Measurements from ENCODE around the gene TSR3. TPM values are rescaled to one million over a fixed set of nuclear protein-coding genes. Genes with fewer than 3 reads are reported as not detected.

The TSR3 gene
- total and polyA plus RNA-seq, 12 donors, result 13.7 to 258 (median 59.6) TPM

DNA sequence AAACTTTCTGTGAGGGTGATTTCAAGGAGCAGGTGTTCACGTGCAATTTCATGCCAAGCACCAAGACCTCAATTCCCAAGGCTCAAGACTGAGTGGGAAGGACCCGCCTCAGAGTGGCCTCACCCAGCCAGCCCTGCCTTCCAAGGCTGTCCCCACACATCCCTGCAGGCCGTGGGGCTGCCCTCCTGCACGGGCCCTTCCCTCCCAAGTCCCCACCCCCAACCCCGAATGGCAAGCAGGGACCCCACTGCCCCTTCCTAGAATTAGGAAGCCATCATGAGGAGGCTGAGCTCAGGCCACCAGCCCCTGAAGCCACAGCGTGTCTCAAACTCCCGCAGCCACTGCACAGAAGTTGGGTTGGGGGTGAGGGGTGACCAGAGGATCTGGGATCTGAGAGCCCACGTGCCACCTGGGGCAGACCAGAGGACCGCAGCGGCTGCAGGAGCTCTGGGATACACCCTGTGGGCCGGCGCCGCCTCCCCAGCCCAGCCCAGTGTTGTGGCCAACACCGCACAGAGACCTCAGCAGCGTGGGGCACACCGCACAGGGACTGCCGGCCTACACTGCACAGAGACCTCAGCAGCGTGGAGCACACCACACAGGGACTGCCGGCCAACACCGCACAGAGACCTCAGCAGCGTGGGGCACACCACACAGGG lies 20.7 kb upstream of the TSR3 start:
- intact Hi-C loops (cut with DNase I), result no loop called here
- Histone ChIP-seq H3K36me3 (replicated peaks in 1 of 2) (peaks cover 0 to 20% of the 10 kb centered on the region in 2 donors), H3K9me3 (replicated peaks in 1 of 3) (no peaks in the 10 kb centered on the region), H3K27ac (no peak overlapping the region), H3K27me3 (no peaks in the 10 kb centered on the region), H3K4me3 (no peak overlapping the region), H3K4me1 (replicated peaks in 1 of 2) (no peaks in the 10 kb centered on the region)
- no peak for TF ChIP-seq POLR2A (IDR thresholded peaks at IDR 0.05)
- TF ChIP-seq, protein P1, sequence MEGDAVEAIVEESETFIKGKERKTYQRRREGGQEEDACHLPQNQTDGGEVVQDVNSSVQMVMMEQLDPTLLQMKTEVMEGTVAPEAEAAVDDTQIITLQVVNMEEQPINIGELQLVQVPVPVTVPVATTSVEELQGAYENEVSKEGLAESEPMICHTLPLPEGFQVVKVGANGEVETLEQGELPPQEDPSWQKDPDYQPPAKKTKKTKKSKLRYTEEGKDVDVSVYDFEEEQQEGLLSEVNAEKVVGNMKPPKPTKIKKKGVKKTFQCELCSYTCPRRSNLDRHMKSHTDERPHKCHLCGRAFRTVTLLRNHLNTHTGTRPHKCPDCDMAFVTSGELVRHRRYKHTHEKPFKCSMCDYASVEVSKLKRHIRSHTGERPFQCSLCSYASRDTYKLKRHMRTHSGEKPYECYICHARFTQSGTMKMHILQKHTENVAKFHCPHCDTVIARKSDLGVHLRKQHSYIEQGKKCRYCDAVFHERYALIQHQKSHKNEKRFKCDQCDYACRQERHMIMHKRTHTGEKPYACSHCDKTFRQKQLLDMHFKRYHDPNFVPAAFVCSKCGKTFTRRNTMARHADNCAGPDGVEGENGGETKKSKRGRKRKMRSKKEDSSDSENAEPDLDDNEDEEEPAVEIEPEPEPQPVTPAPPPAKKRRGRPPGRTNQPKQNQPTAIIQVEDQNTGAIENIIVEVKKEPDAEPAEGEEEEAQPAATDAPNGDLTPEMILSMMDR (IDR thresholded peaks at IDR 0.05), result no peak
- 80 to 94% (median 84%) methylated on average over 5 to 17 of the region's 21 CpGs for WGBS, 4 donors
- no peak for DNase-seq

DNA sequence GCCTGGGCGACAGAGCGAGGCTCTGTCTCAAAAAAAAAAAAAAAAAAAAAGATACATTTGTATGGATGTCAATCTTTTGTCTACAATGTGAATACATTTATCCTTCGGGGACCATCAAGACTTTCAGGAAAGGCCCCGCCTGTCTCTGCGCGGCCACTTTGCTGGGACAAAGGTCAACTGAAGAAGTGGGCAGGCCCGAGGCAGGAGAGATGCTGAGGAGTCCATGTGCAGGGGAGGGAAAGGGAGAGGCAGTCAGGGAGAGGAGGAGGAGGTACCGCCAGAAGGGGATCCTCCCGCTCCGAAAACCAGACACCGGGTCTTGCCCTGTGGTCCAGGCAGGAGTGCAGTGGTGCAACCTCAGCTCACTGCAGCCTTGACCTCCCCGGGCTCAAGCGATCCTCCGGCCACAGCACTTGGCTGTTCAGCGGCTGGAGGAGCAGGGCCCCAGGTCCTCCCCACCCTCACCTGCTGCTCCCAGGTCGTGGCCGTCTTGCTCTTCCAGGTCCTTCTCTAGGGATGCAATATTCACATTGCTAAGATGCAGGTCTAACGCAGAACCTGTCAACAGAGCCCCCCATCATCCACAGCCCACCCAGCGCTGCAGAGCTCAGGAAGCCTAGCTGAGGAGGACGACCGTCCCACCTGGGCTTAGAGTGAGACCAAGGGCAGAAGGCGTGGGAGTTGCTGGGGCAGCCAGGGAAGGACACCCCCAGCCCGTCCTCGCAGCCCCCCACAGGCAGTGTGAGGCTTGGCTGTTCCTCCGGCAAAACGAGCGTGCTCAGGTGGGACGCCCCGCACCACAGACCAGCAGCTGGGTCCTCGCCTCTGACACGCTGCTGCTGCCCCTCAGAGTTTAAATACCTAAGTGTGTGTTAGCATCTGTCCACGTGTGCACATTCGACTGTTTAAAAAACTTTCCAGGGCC lies 19.6 kb upstream of the TSR3 start:
- no peak for TF ChIP-seq POLR2A (IDR thresholded peaks at IDR 0.05)
- TF ChIP-seq, protein P1 (IDR thresholded peaks at IDR 0.05), result no peak
- intact Hi-C loops (cut with DNase I), result no loop called here
- H3K27ac ChIP-seq, result no peak overlapping the region
- DNase-seq, result no peak
- H3K4me1 ChIP-seq (replicated peaks in 1 of 2), result no peaks in the 10 kb centered on the region
- H3K36me3 ChIP-seq (replicated peaks in 1 of 2), result peaks cover 0 to 28% of the 10 kb centered on the region in 2 donors
- 80 to 94% (median 89%) methylated on average over 12 to 32 of the region's 33 CpGs for WGBS, 4 donors
- no peaks in the 10 kb centered on the region for H3K27me3 ChIP-seq
- no peak overlapping the region for H3K4me3 ChIP-seq
- H3K9me3 ChIP-seq (replicated peaks in 1 of 3), result no peaks in the 10 kb centered on the region

DNA sequence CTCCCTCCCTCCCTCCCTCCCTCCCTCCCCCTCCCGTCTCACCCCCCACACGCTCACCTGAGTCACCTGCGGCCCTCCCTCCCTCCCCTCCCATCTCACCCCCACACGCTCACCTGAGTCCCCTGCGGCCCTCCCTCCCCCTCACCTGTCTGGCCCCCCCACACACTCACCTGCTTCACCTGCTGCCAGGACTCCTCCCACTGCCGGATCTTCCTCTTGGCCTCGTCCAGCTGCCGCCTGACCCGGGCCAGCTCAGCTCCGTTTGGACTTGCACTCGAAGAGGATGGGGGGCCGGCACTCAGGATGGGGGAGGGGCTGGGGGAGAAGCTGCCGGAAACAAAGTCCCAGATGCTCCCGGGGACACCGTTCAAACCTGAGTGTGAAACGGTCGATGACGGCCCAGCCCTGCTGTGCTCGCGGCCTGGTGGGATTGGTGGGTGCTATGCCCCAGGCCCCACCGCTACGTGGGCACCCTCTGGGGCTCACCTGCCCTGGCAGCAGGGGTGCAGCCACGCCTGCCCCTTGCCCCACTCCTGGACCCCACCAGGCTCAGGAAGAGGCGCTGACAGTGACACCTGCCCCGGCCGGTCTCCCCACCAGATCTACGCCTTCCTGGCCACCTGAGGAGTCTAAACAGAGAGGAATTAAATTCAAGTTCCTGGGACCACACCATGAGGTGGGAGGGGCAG lies 16.0 kb upstream of the TSR3 start:
- Histone ChIP-seq H3K36me3 (replicated peaks in 1 of 2) (peaks cover 0 to 64% of the 10 kb centered on the region in 2 donors), H3K4me1 (replicated peaks in 1 of 2) (peaks cover 0 to 6% of the 10 kb centered on the region in 2 donors), H3K4me3 (no peak overlapping the region), H3K27me3 (no peaks in the 10 kb centered on the region), H3K9me3 (replicated peaks in 1 of 3) (no peaks in the 10 kb centered on the region), H3K27ac (no peak overlapping the region)
- no peak for DNase-seq
- 72 to 87% (median 83%) methylated on average over 13 to 27 of the region's 27 CpGs for WGBS, 4 donors
- intact Hi-C loops (cut with DNase I), result loop anchor here in 1 of 2 donors (10.0 kb wide), 1 partner anchor 47 kb away; the partner anchor contains the start of gene UNKL
- TF ChIP-seq, protein P1 (IDR thresholded peaks at IDR 0.05), result no peak
- TF ChIP-seq POLR2A (IDR thresholded peaks at IDR 0.05), result no peak

Measured in adrenal gland (tissue), 12 donors.